Sigmoid colon (tissue), 7 donors: ENCODE data around the gene USP21. TPM values are rescaled to one million over a fixed set of nuclear protein-coding genes. Genes with fewer than 3 reads are reported as not detected.

ENCODE experiments used
- DNase-seq: peaks from one replicate; pipeline ENCODE4 v3.0.0-alpha.2; 2019
- H3K27ac ChIP-seq, 4 donors: fragments of 200-600 bp; sonication (generic); one replicate each; pipeline ENCODE4 v1.5.1; 2016 to 2019; ENCODE audit warnings: mild to moderate bottlenecking in 1 of 4
- H3K27me3 ChIP-seq, 3 donors: fragments of 200-600 bp; sonication (generic); one replicate each; pipeline ENCODE4 v1.5.1; 2019; ENCODE audit warnings: mild to moderate bottlenecking in 1 of 3
- H3K36me3 ChIP-seq, 4 donors: fragments of 200-600 bp; sonication (generic); one replicate each; pipeline ENCODE4 v1.5.1; 2016 to 2019
- H3K4me1 ChIP-seq, 4 donors: fragments of 200-600 bp; sonication (generic); one replicate each; pipeline ENCODE4 v1.5.1; 2017 to 2019
- H3K4me3 ChIP-seq, 4 donors: fragments of 200-600 bp; sonication (generic); one replicate each; pipeline ENCODE4 v1.5.1; 2017 to 2019; ENCODE audit warnings: mild to moderate bottlenecking in 2 of 4, moderate library complexity in 1 of 4
- H3K9me3 ChIP-seq, 4 donors: fragments of 200-600 bp in 3 of 4; sonication (generic) in 3 of 4; one replicate each; pipeline versions ENCODE4 v1.5.1 to v1.6.1; 2013 to 2019
- CTCF ChIP-seq, 4 experiments: fragments of 450-650 bp in 3 of 4; fragments of 200-600 bp in 1 of 4; IDR thresholded peaks; one replicate each; pipeline ENCODE4 v1.5.1; 2016 to 2019; ENCODE audit warnings: antibody characterized with exemption in 4 of 4, mild to moderate bottlenecking in 3 of 4, moderate library complexity in 2 of 4
- EP300 ChIP-seq, 4 donors: sonication (generic); formaldehyde crosslinking; IDR thresholded peaks; one replicate each; pipeline ENCODE4 v1.6.1; 2017; ENCODE audit warnings: antibody characterized with exemption in 4 of 4
- POLR2A ChIP-seq, 2 donors: fragments of 450-650 bp; IDR thresholded peaks; one replicate each; pipeline ENCODE4 v1.6.1; 2016; ENCODE audit warnings: antibody characterized with exemption in 2 of 2, mild to moderate bottlenecking in 2 of 2, moderate library complexity in 2 of 2
- POLR2AphosphoS5 ChIP-seq, 4 donors: sonication (generic); formaldehyde crosslinking; IDR thresholded peaks; one replicate each; pipeline ENCODE4 v1.6.1; 2017; ENCODE audit warnings: antibody characterized with exemption in 4 of 4
- WGBS, 2 donors: extraction: QIAGEN DNeasy Blood & Tissue Kit; methylation state at CpG; one replicate each; pipeline ENCODE4 v1.1.7; 2013; 5-methylcytosine and 5-hydroxymethylcytosine counted together
- intact Hi-C: fragments of 100-400 bp; cut with DNase I; formaldehyde crosslinking; loops from one replicate; pipeline ENCODE4 v1.15.1; 2023
- polyA plus RNA-seq, 3 donors: library from polyadenylated mRNA; stranded (reverse); fragments of 200-250 nt; gene quantifications; one replicate each; pipeline ENCODE4 v1.2.3, GENCODE V29; 2013
- total RNA-seq, 4 donors: library from RNA; depleted of rRNA; stranded (reverse); fragments of >200 nt; gene quantifications; one replicate each; pipeline ENCODE4 v1.1.0, GENCODE V29; 2016
- donor health status: healthy with polysubstance abuse.
- donor health status: Bipolar disorder and iron deficiency.
- donor health status: healthy.

USP21 gene
- total and polyA plus RNA-seq, 7 donors, result 11.4 to 24.1 (median 16.2) TPM

DNA sequence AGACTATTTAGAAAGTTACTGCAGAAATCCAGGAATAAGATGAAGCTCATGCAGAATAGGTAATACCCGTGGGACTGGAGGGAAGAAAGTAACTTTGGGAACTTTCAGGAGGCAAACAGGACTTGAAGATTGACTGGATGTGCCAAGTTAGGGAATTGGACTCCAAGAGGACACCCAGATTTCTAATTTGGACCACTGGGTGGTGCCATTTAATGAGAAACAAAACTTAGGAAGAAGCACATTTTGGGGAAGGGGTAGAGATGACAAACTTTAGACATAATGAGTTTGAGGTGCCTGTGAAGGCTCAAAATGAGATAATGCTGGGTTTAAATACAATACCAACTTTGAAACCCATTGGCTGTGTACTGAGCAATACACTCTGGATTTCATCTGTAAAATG is 21.3 kb downstream of the USP21 start:
- Histone ChIP-seq H3K4me1 (peaks cover 0 to 22% (median 15%) of the 10 kb centered on the region in 4 donors), H3K4me3 (no peak overlapping the region), H3K27ac (no peak overlapping the region), H3K27me3 (no peaks in the 10 kb centered on the region), H3K9me3 (no peaks in the 10 kb centered on the region), H3K36me3 (peaks cover 0 to 4% (median 0%) of the 10 kb centered on the region in 4 donors)
- DNase-seq, result no peak
- WGBS, 2 donors, result 77 to 85% methylated on average over 1 of the region's 1 CpG
- intact Hi-C loops, result no loop called here
- TF ChIP-seq POLR2AphosphoS5 (IDR thresholded peaks at IDR 0.05) (no peak), EP300 (IDR thresholded peaks at IDR 0.05) (no peak), CTCF (IDR thresholded peaks at IDR 0.05) (no peak), POLR2A (IDR thresholded peaks at IDR 0.05) (no peak)

DNA sequence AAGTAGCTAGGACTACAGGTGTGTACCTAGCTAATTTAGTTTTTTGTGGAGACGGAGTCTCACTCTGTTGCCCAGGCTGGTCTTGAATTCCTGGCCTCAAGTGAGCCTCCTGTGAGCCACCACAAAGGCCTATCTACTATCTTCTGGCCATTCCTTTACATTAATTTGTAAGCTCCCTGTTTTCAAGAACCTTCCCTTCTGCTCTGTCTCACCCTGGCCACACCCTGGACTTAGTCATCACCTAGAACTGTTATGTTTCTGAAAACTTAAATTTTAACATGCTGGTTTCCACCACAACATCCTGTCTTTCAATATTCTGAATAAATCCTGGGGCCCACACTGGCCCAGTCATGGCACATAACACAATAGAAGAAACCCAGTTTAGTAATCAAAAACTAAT is 22.9 kb downstream of the USP21 start:
- TF ChIP-seq EP300 (IDR thresholded peaks at IDR 0.05), result no peak
- no peak for TF ChIP-seq POLR2A (IDR thresholded peaks at IDR 0.05)
- no peak for TF ChIP-seq POLR2AphosphoS5 (IDR thresholded peaks at IDR 0.05)
- TF ChIP-seq CTCF (IDR thresholded peaks at IDR 0.05), result no peak
- Histone ChIP-seq H3K4me1 (peaks cover 0 to 8% (median 3%) of the 10 kb centered on the region in 4 donors), H3K27ac (no peak overlapping the region), H3K9me3 (no peaks in the 10 kb centered on the region), H3K27me3 (no peaks in the 10 kb centered on the region), H3K36me3 (no peaks in the 10 kb centered on the region), H3K4me3 (no peak overlapping the region)
- DNase-seq, result no peak
- intact Hi-C loops, result no loop called here
- whole genome bisulfite sequencing, 2 donors, result 82 to 91% methylated on average over 1 of the region's 1 CpG

GRCh38 chr1:161185282-161185682 is 26.0 kb downstream of the USP21 start:
- intact Hi-C loops, result no loop called here
- WGBS, 2 donors, result 14 to 28% methylated on average over 3 of the region's 3 CpGs

DNA sequence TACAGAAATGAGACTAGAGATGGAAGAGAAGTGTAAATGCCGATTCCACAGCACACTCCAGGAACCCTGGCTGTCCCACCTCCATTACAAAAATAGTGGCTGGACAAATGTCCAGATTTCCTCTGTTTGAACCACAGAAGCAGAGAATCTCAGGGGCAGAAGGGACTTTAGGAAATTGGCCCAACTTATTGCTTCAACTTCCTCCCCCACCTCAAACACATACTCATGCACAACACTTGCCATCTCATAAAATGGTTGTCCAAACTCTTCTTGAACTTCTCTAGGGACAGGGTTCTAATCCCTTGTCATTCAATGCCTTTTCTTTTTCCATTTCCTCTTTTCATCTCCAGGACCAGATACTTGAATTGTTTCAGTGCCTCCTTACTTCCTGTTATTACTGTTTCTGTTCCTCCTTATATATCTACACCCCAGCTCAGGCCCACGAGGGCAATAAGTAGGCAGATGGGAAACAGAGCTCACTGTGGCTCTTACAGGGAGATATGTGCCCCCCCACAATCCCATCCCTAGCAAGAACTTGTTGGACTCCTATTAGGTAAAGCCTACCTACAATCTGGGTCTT is 26.5 kb downstream of the USP21 start:
- Histone ChIP-seq H3K27ac (peak overlapping the region; percentile 2 to 68 (median 58)), H3K27me3 (no peaks in the 10 kb centered on the region), H3K9me3 (no peaks in the 10 kb centered on the region), H3K4me3 (no peak overlapping the region), H3K36me3 (no peaks in the 10 kb centered on the region), H3K4me1 (no peaks in the 10 kb centered on the region)
- intact Hi-C loops, result no loop called here
- DNase-seq, result no peak
- 18 to 49% methylated on average over 2 of the region's 2 CpGs for WGBS, 2 donors
- TF ChIP-seq CTCF (IDR thresholded peaks at IDR 0.05) (no peak), EP300 (IDR thresholded peaks at IDR 0.05) (no peak), POLR2A (IDR thresholded peaks at IDR 0.05) (no peak), POLR2AphosphoS5 (IDR thresholded peaks at IDR 0.05) (no peak)

More at GRCh38 chr1:161185282-161185682, 26.0 kb downstream of the USP21 start:
- Histone ChIP-seq H3K27me3 (no peaks in the 10 kb centered on the region), H3K4me1 (no peaks in the 10 kb centered on the region), H3K9me3 (no peaks in the 10 kb centered on the region), H3K27ac (peak overlapping the region in 3 of 4 donors; percentile 48 to 68 (median 67)), H3K4me3 (no peak overlapping the region), H3K36me3 (no peaks in the 10 kb centered on the region)
- DNase-seq, result peak; percentile 87
- TF ChIP-seq EP300 (IDR thresholded peaks at IDR 0.05) (no peak), POLR2AphosphoS5 (IDR thresholded peaks at IDR 0.05) (peak in 1 of 4 donors; percentile 56)

DNA sequence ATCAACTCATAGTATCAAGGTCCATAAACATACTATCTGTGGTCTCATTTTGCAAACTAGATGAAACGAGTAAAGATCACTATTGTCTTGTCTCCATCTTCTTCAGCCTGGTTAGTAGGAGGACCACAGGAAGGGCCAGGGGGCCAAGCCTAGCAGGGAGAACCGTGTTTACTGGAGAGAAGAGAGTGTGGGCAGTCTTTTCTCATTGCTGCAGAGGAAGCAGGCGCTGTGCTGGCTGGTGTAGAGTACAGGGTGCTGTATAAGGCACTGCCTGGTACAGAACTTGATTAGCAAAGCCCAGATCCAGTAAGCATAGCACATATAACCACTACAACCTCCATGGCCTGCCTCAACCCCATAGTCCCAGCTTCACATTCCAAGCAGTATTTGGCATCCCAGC is 28.0 kb downstream of the USP21 start:
- no peak for DNase-seq

More for the DNA sequence above, 28.0 kb downstream of the USP21 start:
- H3K27ac ChIP-seq, result no peak overlapping the region
- peaks cover 0 to under 1% (median 0%) of the 10 kb centered on the region in 4 donors for H3K4me1 ChIP-seq
- 67 to 84% methylated on average over 3 of the region's 3 CpGs for WGBS, 2 donors
- intact Hi-C loops, result no loop called here
- H3K27me3 ChIP-seq, result no peaks in the 10 kb centered on the region
- no peaks in the 10 kb centered on the region for H3K9me3 ChIP-seq
- no peak overlapping the region for H3K4me3 ChIP-seq
- TF ChIP-seq CTCF (IDR thresholded peaks at IDR 0.05) (no peak), EP300 (IDR thresholded peaks at IDR 0.05) (no peak), POLR2AphosphoS5 (IDR thresholded peaks at IDR 0.05) (no peak), POLR2A (IDR thresholded peaks at IDR 0.05) (no peak)
- H3K36me3 ChIP-seq, result peaks cover 0 to 10% (median 0%) of the 10 kb centered on the region in 4 donors
